ENCODE results near the gene PEAK3.

Gene PEAK3

GRCh38 chr19:2282062-2282861 lies at the start of gene PEAK3:
PEAK3 (minus strand) TSS chr19:2282175; CDS start chr19:2280931, 1,244 bp downstream.
- ATAC-seq, result peak; percentile 14 to 46

GRCh38 chr19:2330632-2331284 lies 48.8 kb upstream of the PEAK3 start:
- ATAC-seq, result no peak

GRCh38 chr19:2330255-2330631 lies 48.3 kb upstream of the PEAK3 start:
- ATAC-seq, result no peak

- ATAC-seq, result no peak
These were observed 47.5 kb upstream of the PEAK3 start for GRCh38 chr19:2329501-2329916.

- no peak for ATAC-seq
These were observed 47.1 kb upstream of the PEAK3 start for GRCh38 chr19:2329149-2329478.

GRCh38 chr19:2328401-2329148 lies 46.6 kb upstream of the PEAK3 start, which contains the start of the genes LSM7 and SPPL2B:
LSM7 (minus strand) TSS chr19:2328586; CDS start chr19:2328566, 20 bp downstream.
SPPL2B (plus strand) TSS chr19:2328684; CDS start chr19:2328710, 26 bp downstream.
- ATAC-seq, result peak; percentile 75 to 82

GRCh38 chr19:2327773-2328400 lies 45.9 kb upstream of the PEAK3 start:
- peak; percentile 86 to 89 for ATAC-seq

GRCh38 chr19:2326699-2327360 lies 44.9 kb upstream of the PEAK3 start:
- no peak for ATAC-seq

- no peak for ATAC-seq
These were observed 43.5 kb upstream of the PEAK3 start for GRCh38 chr19:2325281-2326046.

GRCh38 chr19:2324220-2324948 lies 42.4 kb upstream of the PEAK3 start:
- no peak for ATAC-seq

- no peak for ATAC-seq
These were observed 41.7 kb upstream of the PEAK3 start for GRCh38 chr19:2323707-2324106.

- no peak for ATAC-seq
These were observed 39.7 kb upstream of the PEAK3 start for GRCh38 chr19:2321565-2322283.

GRCh38 chr19:2320939-2321338 lies 39.0 kb upstream of the PEAK3 start:
- no peak for ATAC-seq

GRCh38 chr19:2320049-2320448 lies 38.1 kb upstream of the PEAK3 start:
- no peak for ATAC-seq

- no peak for ATAC-seq
These were observed 37.6 kb upstream of the PEAK3 start for GRCh38 chr19:2319551-2319950.

- ATAC-seq, result no peak
These were observed 36.9 kb upstream of the PEAK3 start for GRCh38 chr19:2318923-2319322.

- ATAC-seq, result no peak
These were observed 35.8 kb upstream of the PEAK3 start for GRCh38 chr19:2317756-2318155.

- ATAC-seq, result no peak
These were observed 35.3 kb upstream of the PEAK3 start for GRCh38 chr19:2317300-2317699.

- ATAC-seq, result peak in 1 of 2 donors; percentile 53
These were observed 33.9 kb upstream of the PEAK3 start for GRCh38 chr19:2315818-2316353.

Data from activated CD4-positive, CD25-positive, alpha-beta regulatory T cell treated with anti-CD3 and anti-CD28 coated beads, Interleukin-2, amount 50 U/mL, for 24 hours (primary cell).